OCI-LY1 (cell line): Measurements from ENCODE around the gene ARFGAP3.

Source experiments
- EZH2 ChIP-seq: fragments of 200-600 bp; sonication (generic), shearing (Covaris generic); IDR thresholded peaks from 2 replicates; pipeline ENCODE4 v1.8.0; 2017; ENCODE audit warnings: borderline replicate concordance, mixed run types, mild to moderate bottlenecking, antibody characterized with exemption, low read length, moderate library complexity, mixed read lengths
- TF ChIP-seq, protein P1 (sequence below): fragments of 200-600 bp; sonication (generic), shearing (Covaris generic); IDR thresholded peaks from 2 replicates; pipeline ENCODE4 v1.5.1; 2017; ENCODE audit warnings: mild to moderate bottlenecking, antibody characterized with exemption, low read length, moderate library complexity, mixed read lengths

DNA sequence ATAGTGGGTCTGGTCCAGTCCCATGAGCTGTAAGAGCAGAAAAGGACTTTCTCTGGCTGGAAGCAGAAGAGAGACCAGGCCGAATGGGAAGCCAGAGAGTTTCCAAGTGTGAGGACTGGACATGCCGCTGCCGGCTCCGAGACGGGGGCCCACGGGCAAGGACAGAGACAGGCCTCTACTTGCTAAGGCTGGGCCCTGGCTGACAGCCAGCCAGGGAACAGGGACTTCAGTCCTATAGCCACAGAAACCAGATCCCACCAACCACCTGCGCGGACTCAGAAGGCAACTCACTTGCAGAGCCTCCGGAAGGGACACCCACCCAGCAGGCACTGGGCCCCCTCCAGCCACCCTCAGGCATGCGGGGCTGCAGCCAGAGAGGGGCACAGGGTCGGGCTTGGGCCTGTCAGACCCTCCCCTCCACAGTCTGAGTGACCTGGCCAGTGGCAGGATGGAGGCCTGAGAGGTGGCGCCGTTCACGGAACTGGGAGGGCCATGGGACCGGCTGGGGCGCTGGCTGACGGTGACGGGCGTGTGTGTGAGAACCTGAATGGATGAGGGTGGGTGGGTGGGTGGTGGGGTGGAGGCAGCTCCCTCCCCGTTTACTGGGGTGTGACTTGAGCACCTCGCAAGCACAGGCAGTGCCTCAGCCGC lies 88.6 kb downstream of the ARFGAP3 start:
- TF ChIP-seq, protein P1, sequence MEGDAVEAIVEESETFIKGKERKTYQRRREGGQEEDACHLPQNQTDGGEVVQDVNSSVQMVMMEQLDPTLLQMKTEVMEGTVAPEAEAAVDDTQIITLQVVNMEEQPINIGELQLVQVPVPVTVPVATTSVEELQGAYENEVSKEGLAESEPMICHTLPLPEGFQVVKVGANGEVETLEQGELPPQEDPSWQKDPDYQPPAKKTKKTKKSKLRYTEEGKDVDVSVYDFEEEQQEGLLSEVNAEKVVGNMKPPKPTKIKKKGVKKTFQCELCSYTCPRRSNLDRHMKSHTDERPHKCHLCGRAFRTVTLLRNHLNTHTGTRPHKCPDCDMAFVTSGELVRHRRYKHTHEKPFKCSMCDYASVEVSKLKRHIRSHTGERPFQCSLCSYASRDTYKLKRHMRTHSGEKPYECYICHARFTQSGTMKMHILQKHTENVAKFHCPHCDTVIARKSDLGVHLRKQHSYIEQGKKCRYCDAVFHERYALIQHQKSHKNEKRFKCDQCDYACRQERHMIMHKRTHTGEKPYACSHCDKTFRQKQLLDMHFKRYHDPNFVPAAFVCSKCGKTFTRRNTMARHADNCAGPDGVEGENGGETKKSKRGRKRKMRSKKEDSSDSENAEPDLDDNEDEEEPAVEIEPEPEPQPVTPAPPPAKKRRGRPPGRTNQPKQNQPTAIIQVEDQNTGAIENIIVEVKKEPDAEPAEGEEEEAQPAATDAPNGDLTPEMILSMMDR, result no peak
- no peak for TF ChIP-seq EZH2
